Hematopoietic multipotent progenitor cell treated with erythropoietin and hydrocortisone succinate and interleukin-3 and kit ligand, for 4 days (in vitro differentiated cells): ENCODE data around the gene STON2.
A peak's percentile ranks its signal among the peaks of the same experiment; 100 is the strongest.

Source experiments
- DNase-seq: peaks from one replicate; pipeline ENCODE4 v3.0.0-alpha.2; 2015

The STON2 gene

GRCh38 chr14:81220580-81220829, 179.6 kb downstream of the STON2 start:
- DNase-seq: no peak

GRCh38 chr14:81219759-81220579, 180.2 kb downstream of the STON2 start:
- DNase-seq: peak; percentile 76

- DNase-seq: peak; percentile 99
Observed at GRCh38 chr14:81219210-81219758, 180.8 kb downstream of the STON2 start.

GRCh38 chr14:81211844-81212243, 188.3 kb downstream of the STON2 start:
- peak; percentile 82 for DNase-seq
